ENCODE results near the gene CES4A. TPM values are rescaled to one million over a fixed set of nuclear protein-coding genes. Genes with fewer than 3 reads are reported as not detected.
A peak's percentile ranks its signal among the peaks of the same experiment; 100 is the strongest.

CES4A gene
- total RNA-seq, 1 donor from 2014 or later, result 1.1 TPM

GRCh38 chr16:66976746-66977145, 11.6 kb upstream of the CES4A start:
- TF ChIP-seq CTCF (IDR thresholded peaks at IDR 0.05; ENCODE audit: insufficient read depth, low read length, severe bottlenecking), result no peak
- Histone ChIP-seq H3K36me3 (ENCODE audit: control insufficient read depth, insufficient read depth, low read length) (no peaks in the 10 kb centered on the region), H3K4me3 (ENCODE audit: low read depth, low read length) (no peak overlapping the region), H3K27me3 (ENCODE audit: control insufficient read depth, insufficient read depth, low read length) (no peaks in the 10 kb centered on the region)
- no peak for DNase-seq (ENCODE audit: low read depth)
- no peak for FAIRE-seq

GRCh38 chr16:66977341-66978113, 10.9 kb upstream of the CES4A start:
- no peaks in the 10 kb centered on the region for H3K27me3 ChIP-seq (ENCODE audit: control insufficient read depth, insufficient read depth, low read length)
- H3K4me3 ChIP-seq (ENCODE audit: low read depth, low read length), result no peak overlapping the region
- peak; percentile 96 for TF ChIP-seq CTCF (IDR thresholded peaks at IDR 0.05; ENCODE audit: insufficient read depth, low read length, severe bottlenecking)
- DNase-seq (ENCODE audit: low read depth) (peak; percentile 60), FAIRE-seq (no peak)
- H3K36me3 ChIP-seq (ENCODE audit: control insufficient read depth, insufficient read depth, low read length), result no peaks in the 10 kb centered on the region

- DNase-seq (ENCODE audit: low read depth), result peak; percentile 26
- no peak for FAIRE-seq
- H3K27me3 ChIP-seq (ENCODE audit: control insufficient read depth, insufficient read depth, low read length), result no peaks in the 10 kb centered on the region
- no peaks in the 10 kb centered on the region for H3K36me3 ChIP-seq (ENCODE audit: control insufficient read depth, insufficient read depth, low read length)
- no peak for TF ChIP-seq CTCF (IDR thresholded peaks at IDR 0.05; ENCODE audit: insufficient read depth, low read length, severe bottlenecking)
- no peak overlapping the region for H3K4me3 ChIP-seq (ENCODE audit: low read depth, low read length)
Observed at GRCh38 chr16:66979011-66979717, 9.2 kb upstream of the CES4A start.

- no peak for FAIRE-seq
- Histone ChIP-seq H3K4me3 (ENCODE audit: low read depth, low read length) (no peak overlapping the region), H3K27me3 (ENCODE audit: control insufficient read depth, insufficient read depth, low read length) (no peaks in the 10 kb centered on the region), H3K36me3 (ENCODE audit: control insufficient read depth, insufficient read depth, low read length) (no peaks in the 10 kb centered on the region)
- TF ChIP-seq CTCF (IDR thresholded peaks at IDR 0.05; ENCODE audit: insufficient read depth, low read length, severe bottlenecking), result no peak
- no peak for DNase-seq (ENCODE audit: low read depth)
Observed at GRCh38 chr16:66983033-66983432, 5.4 kb upstream of the CES4A start.

GRCh38 chr16:66984892-66985311, 3.5 kb upstream of the CES4A start:
- TF ChIP-seq CTCF (IDR thresholded peaks at IDR 0.05; ENCODE audit: insufficient read depth, low read length, severe bottlenecking), result no peak
- FAIRE-seq (no peak), DNase-seq (ENCODE audit: low read depth) (no peak)
- Histone ChIP-seq H3K27me3 (ENCODE audit: control insufficient read depth, insufficient read depth, low read length) (no peaks in the 10 kb centered on the region), H3K36me3 (ENCODE audit: control insufficient read depth, insufficient read depth, low read length) (no peaks in the 10 kb centered on the region), H3K4me3 (ENCODE audit: low read depth, low read length) (no peak overlapping the region)

Data from bronchial epithelial cell (primary cell).